HG02571 (cell line): ENCODE results near the gene C9orf152.

ENCODE experiments used
- ATAC-seq: cut with Tn5 transposase; IDR thresholded peaks from one replicate; pipeline ENCODE4 v1.9.1; 2021; ENCODE audit warnings: mild to moderate bottlenecking, moderate library complexity; ENCODE audit not compliant: unreplicated experiment

Gene C9orf152

GRCh38 chr9:110183208-110184145, 24.5 kb downstream of the C9orf152 start:
- ATAC-seq, result peak; percentile 68

- ATAC-seq, result no peak
Measured at GRCh38 chr9:110180511-110181434, 27.2 kb downstream of the C9orf152 start.

- no peak for ATAC-seq
Measured at GRCh38 chr9:110179734-110180133, 28.2 kb downstream of the C9orf152 start.

DNA sequence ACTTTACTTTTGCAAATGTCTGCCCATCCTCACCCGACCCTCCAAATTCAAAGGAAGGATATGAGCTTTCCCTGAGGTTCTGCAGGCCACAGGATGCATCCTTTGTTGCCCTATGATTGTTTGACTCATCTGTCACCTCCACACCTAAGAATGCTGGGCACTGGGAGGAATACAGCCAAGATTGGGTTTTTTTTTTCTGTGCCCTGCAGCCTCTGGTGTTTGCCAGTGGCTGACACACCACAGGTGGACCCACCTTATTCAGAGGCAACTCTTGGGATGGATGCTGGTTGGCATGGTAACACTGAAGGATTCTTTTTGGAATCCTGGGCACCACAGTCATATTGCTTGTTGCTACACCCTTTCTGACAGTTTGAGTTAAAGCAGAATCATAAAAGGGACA, 29.7 kb downstream of the C9orf152 start:
- ATAC-seq, result no peak

- no peak for ATAC-seq
Measured at GRCh38 chr9:110175275-110175968, 32.5 kb downstream of the C9orf152 start.

GRCh38 chr9:110173322-110173642, 34.7 kb downstream of the C9orf152 start:
- ATAC-seq, result no peak

DNA sequence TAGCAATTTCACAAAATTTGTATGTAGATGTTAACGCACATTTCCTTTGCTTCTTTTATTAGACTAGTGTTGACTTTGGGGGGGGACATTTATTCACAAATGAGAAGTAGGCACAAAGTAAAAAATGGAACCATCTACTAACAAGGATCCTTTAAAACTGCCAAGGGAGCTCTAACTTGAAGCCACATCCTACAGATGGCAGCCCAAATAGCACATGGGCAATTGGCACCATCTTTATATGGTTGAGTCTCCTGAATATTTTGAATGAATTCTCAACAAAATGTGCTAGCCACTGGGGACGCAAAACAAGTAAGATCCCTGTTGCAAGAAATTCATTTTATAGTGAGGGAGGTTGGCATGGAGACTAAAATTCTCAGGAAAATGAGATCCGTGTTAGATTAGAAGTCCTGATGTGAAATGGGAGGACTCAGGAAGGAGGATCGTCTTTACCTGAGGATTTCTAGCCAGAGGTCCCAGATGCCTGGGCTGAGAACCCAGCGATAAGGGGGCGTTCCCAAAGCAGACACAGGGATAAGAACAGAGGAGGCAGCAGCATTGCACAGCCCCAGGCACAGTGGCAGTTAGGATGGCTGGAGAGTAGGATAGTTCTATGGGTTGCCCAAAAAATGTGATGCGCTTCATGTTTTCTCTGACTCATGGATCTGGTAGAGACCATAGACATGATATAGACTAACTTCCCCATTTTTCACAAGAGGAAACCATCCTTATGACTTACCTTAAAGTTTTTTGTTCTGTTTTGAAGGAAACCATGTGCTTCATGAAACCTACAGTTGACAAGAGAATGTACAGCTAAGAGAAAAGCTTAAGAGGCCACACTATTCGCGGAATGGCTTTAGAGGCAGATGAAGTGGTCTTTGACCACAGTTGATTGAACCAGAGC, 37.4 kb downstream of the C9orf152 start:
- ATAC-seq, result no peak

DNA sequence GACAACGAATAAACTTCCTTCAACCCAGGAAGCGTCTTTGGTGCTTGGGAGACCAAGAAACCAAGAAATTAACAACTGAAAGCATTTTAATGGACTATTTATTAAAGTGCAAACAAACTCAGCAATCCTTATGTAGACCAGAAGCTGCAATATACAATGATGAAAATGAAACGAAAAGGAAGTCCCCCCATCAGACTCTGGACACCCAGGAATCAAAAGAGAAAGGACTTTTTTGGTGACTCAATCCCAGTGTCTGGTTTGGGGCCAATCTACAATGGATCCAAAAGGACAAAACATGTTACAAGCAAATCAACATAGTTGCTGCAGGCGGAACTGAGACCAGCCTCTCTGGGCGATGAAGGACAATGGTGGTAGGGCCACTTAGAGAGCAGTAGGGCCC, 39.5 kb downstream of the C9orf152 start:
- no peak for ATAC-seq

GRCh38 chr9:110161940-110162339, 46.0 kb downstream of the C9orf152 start:
- ATAC-seq, result peak; percentile 39

- ATAC-seq, result no peak
Measured at GRCh38 chr9:110160685-110161084, 47.3 kb downstream of the C9orf152 start.

DNA sequence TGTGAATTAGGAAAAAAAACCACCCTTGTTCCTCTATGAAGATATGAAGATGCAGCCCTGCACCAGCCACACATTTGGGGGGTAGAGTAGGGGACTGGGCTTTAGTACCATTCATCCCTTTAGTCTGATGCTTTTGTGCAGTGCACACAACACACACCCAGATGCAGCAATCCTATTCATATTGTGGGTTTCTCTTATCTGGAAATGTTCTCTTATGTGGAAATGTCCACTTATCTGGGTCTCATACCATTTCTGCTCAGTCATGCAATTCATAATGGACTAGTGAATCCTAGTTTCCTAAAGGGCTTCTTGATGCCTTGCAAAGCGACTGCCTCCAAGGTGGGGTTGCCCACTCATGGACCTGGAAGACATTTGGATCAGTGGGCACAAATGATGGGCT, 47.8 kb downstream of the C9orf152 start:
- no peak for ATAC-seq

DNA sequence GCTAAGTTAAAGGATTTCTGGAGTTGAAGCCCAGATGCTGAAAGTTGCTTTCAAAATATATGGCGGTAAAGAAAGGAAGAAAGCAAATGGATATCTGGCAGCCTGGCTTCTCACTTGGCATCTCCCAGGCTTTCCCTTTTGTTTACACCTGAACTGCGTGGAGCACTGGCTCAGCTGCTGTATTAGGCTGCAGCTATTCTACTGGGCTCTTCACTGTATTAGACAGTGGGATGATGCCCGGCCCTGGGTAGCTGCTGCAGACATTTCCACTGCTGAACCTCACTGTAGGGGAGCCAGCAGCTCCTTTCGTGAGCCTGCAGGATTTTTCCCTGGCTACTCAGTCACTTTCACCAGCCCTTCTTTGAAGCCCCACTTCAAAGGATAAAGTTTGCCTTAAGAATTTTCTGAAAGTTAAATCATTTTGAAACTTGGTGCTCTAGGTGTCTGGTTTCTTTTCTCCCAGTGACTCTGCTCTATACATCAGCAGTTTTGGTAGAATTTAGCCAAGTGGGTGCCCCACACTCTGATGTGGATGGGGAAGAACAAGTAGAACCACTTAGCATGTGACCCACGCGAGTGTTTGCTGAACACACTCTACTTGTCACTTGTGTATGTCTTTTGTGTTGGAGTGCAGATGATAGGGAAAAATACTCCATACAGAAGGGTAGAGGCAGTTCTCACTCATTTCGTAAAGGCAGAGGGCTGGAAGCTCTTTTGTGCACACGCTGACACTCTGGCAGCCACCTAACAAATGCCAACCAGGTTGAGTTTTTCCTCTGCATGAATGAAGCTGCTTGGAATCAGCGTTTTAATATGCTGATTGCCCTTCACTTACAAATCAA, 49.9 kb downstream of the C9orf152 start:
- no peak for ATAC-seq

DNA sequence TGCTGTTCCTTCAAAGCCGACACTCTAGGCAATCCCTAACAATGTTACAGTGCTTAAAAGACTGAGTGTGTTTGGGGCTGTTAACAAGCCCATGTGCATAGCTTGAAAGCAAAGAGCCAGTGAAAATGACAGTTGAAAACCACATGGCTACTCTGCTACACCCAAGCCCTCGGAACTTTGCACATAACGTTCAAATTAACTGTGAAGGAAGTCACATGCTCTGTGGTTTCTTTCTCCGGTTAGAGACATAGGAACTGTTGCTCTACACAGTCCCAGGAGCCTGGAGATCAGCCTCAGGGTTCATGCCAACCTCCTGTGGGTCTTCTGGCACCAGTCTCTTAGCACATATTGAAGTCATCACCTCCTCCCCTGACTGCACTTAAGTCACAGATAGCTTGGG, 51.1 kb downstream of the C9orf152 start:
- peak; percentile 63 for ATAC-seq

DNA sequence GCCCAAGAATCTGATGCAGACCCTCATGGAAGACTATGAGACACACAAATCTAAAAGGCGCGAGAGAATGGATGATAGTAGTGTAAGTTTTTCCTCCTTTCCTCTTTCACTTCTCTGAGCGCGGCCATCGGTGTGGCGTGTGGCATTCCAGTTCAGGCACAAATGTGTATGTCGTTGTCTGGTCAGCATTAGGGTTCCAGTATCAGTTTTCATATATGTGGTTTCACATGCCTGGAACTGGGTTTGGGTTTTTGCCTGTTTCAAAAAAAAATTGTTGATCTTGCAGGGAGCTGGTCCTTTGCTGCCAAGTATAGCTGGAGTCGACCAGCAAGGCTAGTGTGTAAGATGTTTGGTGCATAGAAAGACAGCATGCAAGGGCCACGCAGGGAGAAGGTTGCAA, 51.5 kb downstream of the C9orf152 start:
- no peak for ATAC-seq

GRCh38 chr9:110155751-110156150, 52.2 kb downstream of the C9orf152 start:
- no peak for ATAC-seq

DNA sequence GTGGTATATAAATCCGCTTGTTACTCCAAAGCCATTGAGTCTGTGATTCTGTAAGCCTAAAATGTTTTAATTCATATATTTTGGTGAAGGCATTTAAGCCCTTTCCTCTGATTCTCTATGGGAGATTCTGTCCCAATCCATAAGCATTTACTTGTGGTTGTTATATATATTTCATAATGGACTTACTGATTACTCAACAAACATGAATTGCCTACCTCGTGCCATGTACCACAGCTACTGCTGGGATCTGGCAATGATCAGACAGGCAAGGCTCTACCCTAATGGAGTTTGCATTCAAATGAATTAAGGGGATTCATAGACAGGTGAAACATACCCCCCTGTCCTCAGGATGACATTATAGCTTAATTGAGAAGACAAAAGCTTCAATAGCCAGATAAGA, 54.5 kb downstream of the C9orf152 start:
- ATAC-seq, result no peak

DNA sequence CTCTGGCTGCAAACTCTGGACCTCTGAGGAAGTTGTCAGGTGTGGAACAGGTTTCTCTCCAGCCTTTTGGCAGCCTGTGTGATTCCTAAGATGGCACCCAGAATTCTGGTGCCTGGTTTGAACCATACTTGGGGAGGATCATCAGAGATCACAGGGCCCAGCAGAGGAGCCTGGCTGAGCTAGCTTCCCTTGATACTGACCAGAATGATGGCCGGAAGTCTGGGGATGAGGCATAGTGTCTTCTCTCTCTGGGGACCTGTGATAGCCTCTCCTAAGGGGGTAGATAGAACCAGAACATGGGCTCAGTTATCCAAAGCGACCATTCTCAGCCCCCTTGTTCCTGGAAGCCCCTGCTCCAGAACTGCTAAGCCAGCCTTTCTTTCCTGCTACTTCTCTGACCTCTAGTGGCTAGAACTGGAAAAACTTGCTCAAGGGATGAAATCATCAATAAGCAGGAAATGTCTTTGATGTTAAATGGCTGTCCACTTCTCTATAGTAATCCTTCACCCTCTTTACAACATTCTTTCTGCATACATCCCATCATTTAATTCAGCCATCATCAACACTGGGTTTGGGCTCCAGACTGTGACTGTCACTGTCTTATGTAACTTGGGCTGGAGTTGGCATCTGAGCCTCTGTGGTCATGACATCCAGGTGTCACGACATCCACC, 55.1 kb downstream of the C9orf152 start:
- no peak for ATAC-seq
